ENCODE results near the gene COP1. TPM values are rescaled to one million over a fixed set of nuclear protein-coding genes. Genes with fewer than 3 reads are reported as not detected.

Gene COP1
- total RNA-seq, 5 donors from 2014 or later (not counting 1 experiment from before 2014, with no cell fraction given) = 38.7 to 49.0 (median 42.4) TPM

DNA sequence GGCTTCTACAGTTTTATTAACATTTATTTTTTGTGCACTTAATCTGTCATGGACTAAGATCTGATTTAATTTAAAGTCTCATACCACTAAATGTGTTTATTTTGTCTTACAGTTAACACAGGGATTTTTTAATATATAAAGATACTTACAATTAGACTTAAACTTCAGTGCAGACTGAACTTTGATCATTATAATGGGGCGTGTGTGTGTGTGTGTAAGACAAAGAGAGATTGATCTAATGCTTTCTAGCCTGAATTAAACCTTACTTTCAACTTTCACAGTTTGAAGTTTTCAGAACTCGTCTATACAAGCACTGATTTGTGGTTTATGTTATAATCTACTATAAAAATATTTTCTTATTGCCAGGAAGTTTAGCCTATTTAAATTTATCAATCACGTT is 150.8 kb downstream of the COP1 start:
- ChIA-PET CTCF (no interaction called here), POLR2A (interaction anchor here in 1 of 2 donors (0.5 kb wide), 1 partner anchor 11 kb away, joined by 6 read pairs; no protein-coding TSS in a partner anchor)
- no peak overlapping the region for H3K4me3 Mint-ChIP-seq
- ATAC-seq (replicated peaks in 1 of 4) (no peak), DNase-seq (no peak)
- no peaks in the 10 kb centered on the region for H3K27me3 Mint-ChIP-seq
- Histone ChIP-seq H3K36me3 (ENCODE audit: control insufficient read depth in 2 of 2, extremely low read depth in 1 of 2, insufficient read depth in 1 of 2, low read length in 1 of 2) (peaks cover 2 to 3% of the 10 kb centered on the region in 2 donors), H3K9me3 (no peaks in the 10 kb centered on the region), H3K4me1 (ENCODE audit: control insufficient read depth in 1 of 2, extremely low read depth in 1 of 2, insufficient read depth in 2 of 2, low read length in 2 of 2) (no peaks in the 10 kb centered on the region), H3K4me3 (ENCODE audit: control insufficient read depth in 1 of 2, extremely low read depth in 1 of 2, low read length in 1 of 2) (no peak overlapping the region), H3K27ac (ENCODE audit: low read length) (no peak overlapping the region), H3K27me3 (replicated peaks in 1 of 2; ENCODE audit: control insufficient read depth in 2 of 2, extremely low read depth in 1 of 2, insufficient read depth in 2 of 2, low read length in 1 of 2) (no peaks in the 10 kb centered on the region)
- H3K4me1 Mint-ChIP-seq = peaks cover 0 to 9% (median 8%) of the 10 kb centered on the region in 3 donors
- H3K9me3 Mint-ChIP-seq = no peaks in the 10 kb centered on the region
- H3K27ac Mint-ChIP-seq = no peak overlapping the region
- peaks cover 11% of the 10 kb centered on the region for H3K36me3 Mint-ChIP-seq
- no CpG with 5 or more reads among the region's 3 CpGs for WGBS (ENCODE audit: insufficient coverage)

DNA sequence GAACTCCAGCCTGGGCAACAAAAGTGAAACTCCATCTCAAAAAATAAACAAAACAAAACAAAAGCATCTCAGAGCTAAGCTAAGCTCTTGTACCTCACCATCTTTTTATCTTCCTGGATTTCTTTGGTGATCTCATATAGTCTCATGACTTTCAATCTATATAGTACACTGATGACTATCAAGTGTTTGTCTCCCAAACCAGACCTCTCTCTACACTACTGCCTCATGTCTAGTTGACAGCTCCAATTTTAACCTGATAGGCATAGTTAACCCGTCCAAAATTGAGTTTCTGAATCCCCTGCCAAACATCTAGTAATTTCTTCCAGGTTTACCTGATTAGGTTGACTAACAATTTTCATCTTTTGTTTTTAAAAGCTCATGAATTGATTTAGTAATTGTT is 151.7 kb downstream of the COP1 start:
- Histone ChIP-seq H3K9me3 (no peaks in the 10 kb centered on the region), H3K4me1 (ENCODE audit: control insufficient read depth in 1 of 2, extremely low read depth in 1 of 2, insufficient read depth in 2 of 2, low read length in 2 of 2) (no peaks in the 10 kb centered on the region), H3K36me3 (ENCODE audit: control insufficient read depth in 2 of 2, extremely low read depth in 1 of 2, insufficient read depth in 1 of 2, low read length in 1 of 2) (peaks cover 2 to 5% of the 10 kb centered on the region in 2 donors), H3K27me3 (replicated peaks in 1 of 2; ENCODE audit: control insufficient read depth in 2 of 2, extremely low read depth in 1 of 2, insufficient read depth in 2 of 2, low read length in 1 of 2) (no peaks in the 10 kb centered on the region), H3K27ac (ENCODE audit: low read length) (no peak overlapping the region), H3K4me3 (ENCODE audit: control insufficient read depth in 1 of 2, extremely low read depth in 1 of 2, low read length in 1 of 2) (no peak overlapping the region)
- Mint-ChIP-seq H3K36me3 (peaks cover 12% of the 10 kb centered on the region), H3K4me1 (peaks cover 0 to 9% (median 8%) of the 10 kb centered on the region in 3 donors), H3K27ac (peak overlapping the region; percentile 3 to 13), H3K9me3 (no peaks in the 10 kb centered on the region), H3K4me3 (no peak overlapping the region), H3K27me3 (no peaks in the 10 kb centered on the region)
- no peak for ATAC-seq (replicated peaks in 1 of 4)
- no peak for DNase-seq
- no CpG with 5 or more reads among the region's 1 CpG for WGBS (ENCODE audit: insufficient coverage)
- ChIA-PET CTCF (no interaction called here), POLR2A (interaction anchor here (0.7 to 1.2 kb wide), 2 partner anchors 16 to 124 kb away, joined by 3 to 4 read pairs; no protein-coding TSS in a partner anchor)

DNA sequence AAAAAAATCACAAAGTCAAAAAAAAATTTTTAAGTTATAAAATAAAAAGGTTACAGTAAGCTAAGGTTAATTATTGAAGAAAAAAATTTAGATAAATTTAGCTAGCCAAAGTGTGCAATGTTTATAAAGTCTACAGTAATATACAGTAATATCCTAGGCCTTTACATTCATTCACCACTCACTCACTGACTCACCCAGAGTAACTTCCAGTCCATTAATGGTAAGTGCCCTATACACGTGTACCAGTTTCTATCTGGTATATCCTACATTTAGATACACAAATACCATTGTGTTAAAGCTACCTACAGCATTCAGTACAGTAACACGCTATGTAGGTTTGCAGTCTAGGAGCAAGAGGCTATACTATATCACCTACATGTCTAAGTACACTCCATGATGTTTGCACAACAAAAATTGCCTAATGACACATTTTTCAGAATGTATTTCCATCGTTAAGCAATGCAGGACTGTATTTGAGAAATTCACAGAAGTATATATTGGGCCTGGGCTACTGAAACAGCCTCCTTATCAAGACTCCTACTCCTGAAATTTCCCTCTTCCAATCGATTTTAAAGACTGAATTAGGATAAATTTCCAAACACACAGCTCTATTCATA is 155.1 kb downstream of the COP1 start:
- Mint-ChIP-seq H3K27me3 (no peaks in the 10 kb centered on the region), H3K9me3 (no peaks in the 10 kb centered on the region), H3K4me1 (peaks cover 0 to 7% (median 6%) of the 10 kb centered on the region in 3 donors), H3K36me3 (peaks cover 13% of the 10 kb centered on the region), H3K27ac (no peak overlapping the region), H3K4me3 (no peak overlapping the region)
- Histone ChIP-seq H3K4me1 (ENCODE audit: control insufficient read depth in 1 of 2, extremely low read depth in 1 of 2, insufficient read depth in 2 of 2, low read length in 2 of 2) (no peaks in the 10 kb centered on the region), H3K36me3 (ENCODE audit: control insufficient read depth in 2 of 2, extremely low read depth in 1 of 2, insufficient read depth in 1 of 2, low read length in 1 of 2) (peaks cover 2 to 5% of the 10 kb centered on the region in 2 donors), H3K4me3 (ENCODE audit: control insufficient read depth in 1 of 2, extremely low read depth in 1 of 2, low read length in 1 of 2) (no peak overlapping the region), H3K27me3 (replicated peaks in 1 of 2; ENCODE audit: control insufficient read depth in 2 of 2, extremely low read depth in 1 of 2, insufficient read depth in 2 of 2, low read length in 1 of 2) (no peaks in the 10 kb centered on the region), H3K9me3 (no peaks in the 10 kb centered on the region), H3K27ac (ENCODE audit: low read length) (no peak overlapping the region)
- POLR2A ChIA-PET = no interaction called here
- 100% methylated on average over 1 of the region's 4 CpGs for WGBS (ENCODE audit: insufficient coverage)
- CTCF ChIA-PET = interaction anchor here in 1 of 2 donors (0.6 to 0.7 kb wide), 2 partner anchors 19 to 20 kb away, joined by 3 read pairs; no protein-coding TSS in a partner anchor
- ATAC-seq (replicated peaks in 1 of 4) (no peak), DNase-seq (no peak)

DNA sequence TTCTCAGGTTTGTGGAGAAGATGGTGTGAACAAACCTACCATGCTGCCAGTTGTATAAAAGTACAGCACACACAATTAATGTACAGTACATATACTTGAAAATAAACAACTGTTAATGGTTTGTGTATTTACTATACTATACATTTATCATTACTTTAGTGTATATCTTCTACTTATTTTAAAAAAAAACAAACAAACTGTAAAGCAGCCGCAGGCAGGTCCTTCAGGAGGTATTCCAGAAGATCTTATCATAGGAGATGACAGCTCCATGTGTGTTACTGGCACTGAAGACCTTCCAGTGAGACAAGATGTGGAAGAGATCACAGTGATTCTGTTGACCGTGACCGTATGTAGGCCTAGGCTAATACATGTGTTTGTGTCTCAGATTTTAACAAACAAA is 155.7 kb downstream of the COP1 start:
- no peaks in the 10 kb centered on the region for H3K4me1 ChIP-seq (ENCODE audit: control insufficient read depth in 1 of 2, extremely low read depth in 1 of 2, insufficient read depth in 2 of 2, low read length in 2 of 2)
- no peaks in the 10 kb centered on the region for H3K27me3 ChIP-seq (replicated peaks in 1 of 2; ENCODE audit: control insufficient read depth in 2 of 2, extremely low read depth in 1 of 2, insufficient read depth in 2 of 2, low read length in 1 of 2)
- H3K9me3 ChIP-seq = no peaks in the 10 kb centered on the region
- DNase-seq (no peak), ATAC-seq (replicated peaks in 1 of 4) (no peak)
- no peak overlapping the region for H3K4me3 Mint-ChIP-seq
- no peaks in the 10 kb centered on the region for H3K9me3 Mint-ChIP-seq
- WGBS (ENCODE audit: insufficient coverage) = no CpG with 5 or more reads among the region's 3 CpGs
- H3K36me3 ChIP-seq (ENCODE audit: control insufficient read depth in 2 of 2, extremely low read depth in 1 of 2, insufficient read depth in 1 of 2, low read length in 1 of 2) = peaks cover 2 to 5% of the 10 kb centered on the region in 2 donors
- POLR2A ChIA-PET = no interaction called here
- H3K36me3 Mint-ChIP-seq = peaks cover 11% of the 10 kb centered on the region
- peaks cover 0 to 4% (median 3%) of the 10 kb centered on the region in 3 donors for H3K4me1 Mint-ChIP-seq
- H3K27ac ChIP-seq (ENCODE audit: low read length) = no peak overlapping the region
- CTCF ChIA-PET = no interaction called here
- H3K27ac Mint-ChIP-seq = no peak overlapping the region
- H3K27me3 Mint-ChIP-seq = no peaks in the 10 kb centered on the region
- no peak overlapping the region for H3K4me3 ChIP-seq (ENCODE audit: control insufficient read depth in 1 of 2, extremely low read depth in 1 of 2, low read length in 1 of 2)

DNA sequence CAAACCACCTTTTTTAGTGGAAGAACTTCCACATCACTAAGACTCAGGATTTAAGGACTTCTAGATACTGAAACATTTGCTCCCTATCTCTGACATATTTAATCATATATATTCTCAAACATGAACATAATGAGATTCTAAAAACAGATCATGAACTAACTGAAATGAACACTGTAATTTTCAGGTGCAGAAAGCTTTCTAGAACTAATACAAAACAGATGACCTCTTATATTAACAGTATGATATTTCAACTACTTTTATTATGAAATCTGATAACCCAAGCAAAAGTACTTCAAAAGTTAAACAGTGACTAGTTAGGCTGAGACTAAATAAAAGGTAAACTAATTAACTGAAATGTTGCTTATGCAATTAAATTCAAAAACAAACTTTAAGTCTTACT is 157.5 kb downstream of the COP1 start:
- Histone ChIP-seq H3K4me3 (ENCODE audit: control insufficient read depth in 1 of 2, extremely low read depth in 1 of 2, low read length in 1 of 2) (no peak overlapping the region), H3K27me3 (replicated peaks in 1 of 2; ENCODE audit: control insufficient read depth in 2 of 2, extremely low read depth in 1 of 2, insufficient read depth in 2 of 2, low read length in 1 of 2) (no peaks in the 10 kb centered on the region), H3K9me3 (no peaks in the 10 kb centered on the region), H3K36me3 (ENCODE audit: control insufficient read depth in 2 of 2, extremely low read depth in 1 of 2, insufficient read depth in 1 of 2, low read length in 1 of 2) (peaks cover 2 to 5% of the 10 kb centered on the region in 2 donors), H3K27ac (ENCODE audit: low read length) (no peak overlapping the region), H3K4me1 (ENCODE audit: control insufficient read depth in 1 of 2, extremely low read depth in 1 of 2, insufficient read depth in 2 of 2, low read length in 2 of 2) (no peaks in the 10 kb centered on the region)
- Mint-ChIP-seq H3K27me3 (no peaks in the 10 kb centered on the region), H3K4me1 (peaks cover 0 to 2% (median 0%) of the 10 kb centered on the region in 3 donors), H3K27ac (no peak overlapping the region), H3K9me3 (no peaks in the 10 kb centered on the region), H3K36me3 (peaks cover 9% of the 10 kb centered on the region), H3K4me3 (no peak overlapping the region)
- POLR2A ChIA-PET = no interaction called here
- no peak for ATAC-seq (replicated peaks in 1 of 4)
- no peak for DNase-seq
- CTCF ChIA-PET = no interaction called here

DNA sequence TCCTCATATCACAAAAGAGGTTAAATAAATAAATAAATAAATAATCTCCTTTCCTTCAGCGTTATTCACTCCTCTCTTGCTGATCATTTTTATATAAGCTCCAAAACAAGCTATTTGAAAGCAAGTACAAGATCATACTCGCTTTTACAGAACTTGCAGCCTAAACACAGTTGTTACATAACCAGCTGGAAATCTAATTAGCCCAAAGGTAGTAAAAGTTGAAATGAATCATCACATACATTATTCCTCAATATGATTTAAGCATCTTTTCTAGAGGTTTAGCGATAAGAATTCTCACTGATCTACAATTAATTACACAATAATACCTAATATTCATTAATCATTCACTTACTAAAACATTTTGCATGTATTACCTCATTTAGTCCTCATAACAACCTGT is 160.2 kb downstream of the COP1 start:
- Histone ChIP-seq H3K4me1 (ENCODE audit: control insufficient read depth in 1 of 2, extremely low read depth in 1 of 2, insufficient read depth in 2 of 2, low read length in 2 of 2) (no peaks in the 10 kb centered on the region), H3K27me3 (replicated peaks in 1 of 2; ENCODE audit: control insufficient read depth in 2 of 2, extremely low read depth in 1 of 2, insufficient read depth in 2 of 2, low read length in 1 of 2) (no peaks in the 10 kb centered on the region), H3K4me3 (ENCODE audit: control insufficient read depth in 1 of 2, extremely low read depth in 1 of 2, low read length in 1 of 2) (no peak overlapping the region), H3K27ac (ENCODE audit: low read length) (no peak overlapping the region), H3K9me3 (no peaks in the 10 kb centered on the region), H3K36me3 (ENCODE audit: control insufficient read depth in 2 of 2, extremely low read depth in 1 of 2, insufficient read depth in 1 of 2, low read length in 1 of 2) (peaks cover 0 to 16% of the 10 kb centered on the region in 2 donors)
- ChIA-PET CTCF (no interaction called here), POLR2A (no interaction called here)
- WGBS (ENCODE audit: insufficient coverage) = no CpG with 5 or more reads among the region's 3 CpGs
- no peaks in the 10 kb centered on the region for H3K27me3 Mint-ChIP-seq
- no peak overlapping the region for H3K27ac Mint-ChIP-seq
- DNase-seq (no peak), ATAC-seq (replicated peaks in 1 of 4) (no peak)
- H3K4me1 Mint-ChIP-seq = peaks cover 0 to 2% (median 0%) of the 10 kb centered on the region in 3 donors
- H3K4me3 Mint-ChIP-seq = no peak overlapping the region
- H3K36me3 Mint-ChIP-seq = peaks cover 17% of the 10 kb centered on the region
- no peaks in the 10 kb centered on the region for H3K9me3 Mint-ChIP-seq

DNA sequence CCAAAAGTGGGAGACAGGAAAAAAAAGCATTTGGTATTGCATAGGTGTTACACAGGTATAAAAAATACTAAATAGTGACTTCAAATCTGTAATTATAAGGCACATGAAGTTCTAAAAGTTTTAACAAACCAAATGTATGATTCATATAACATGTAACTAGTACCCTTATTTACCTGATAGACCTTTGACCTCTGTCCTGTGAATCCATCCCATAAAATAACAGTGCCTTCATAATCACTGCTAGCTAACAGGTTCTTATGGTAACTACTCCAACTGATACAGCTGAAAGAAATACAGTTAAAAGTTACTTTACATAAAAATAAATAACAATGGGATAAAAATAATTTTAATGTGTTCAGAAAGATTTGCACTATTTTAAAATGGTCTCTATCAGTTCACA is 163.5 kb downstream of the COP1 start:
- no peak overlapping the region for H3K27ac ChIP-seq (ENCODE audit: low read length)
- no peak overlapping the region for H3K4me3 ChIP-seq (ENCODE audit: control insufficient read depth in 1 of 2, extremely low read depth in 1 of 2, low read length in 1 of 2)
- peaks cover 0 to 10% (median 6%) of the 10 kb centered on the region in 3 donors for H3K4me1 Mint-ChIP-seq
- CTCF ChIA-PET = no interaction called here
- H3K27me3 Mint-ChIP-seq = no peaks in the 10 kb centered on the region
- ATAC-seq (replicated peaks in 1 of 4) (no peak), DNase-seq (no peak)
- H3K27me3 ChIP-seq (replicated peaks in 1 of 2; ENCODE audit: control insufficient read depth in 2 of 2, extremely low read depth in 1 of 2, insufficient read depth in 2 of 2, low read length in 1 of 2) = no peaks in the 10 kb centered on the region
- H3K36me3 Mint-ChIP-seq = peaks cover 29% of the 10 kb centered on the region
- no peaks in the 10 kb centered on the region for H3K9me3 ChIP-seq
- no peak overlapping the region for H3K27ac Mint-ChIP-seq
- H3K36me3 ChIP-seq (ENCODE audit: control insufficient read depth in 2 of 2, extremely low read depth in 1 of 2, insufficient read depth in 1 of 2, low read length in 1 of 2) = peaks cover 0 to 22% of the 10 kb centered on the region in 2 donors
- POLR2A ChIA-PET = no interaction called here
- no peaks in the 10 kb centered on the region for H3K9me3 Mint-ChIP-seq
- no peak overlapping the region for H3K4me3 Mint-ChIP-seq
- no peaks in the 10 kb centered on the region for H3K4me1 ChIP-seq (ENCODE audit: control insufficient read depth in 1 of 2, extremely low read depth in 1 of 2, insufficient read depth in 2 of 2, low read length in 2 of 2)
